ENCODE results near the gene PSMD13. TPM values are rescaled to one million over a fixed set of nuclear protein-coding genes. Genes with fewer than 3 reads are reported as not detected.

Gene PSMD13
- polyA plus RNA-seq, 1 donor (not counting 4 experiments of a cell fraction or from before 2014, with no cell fraction given), result 184 TPM

- Histone ChIP-seq H4K20me1 (ENCODE audit: control insufficient read depth, extremely low read depth, insufficient read depth, low read length) (no peaks in the 10 kb centered on the region), H3K27ac (ENCODE audit: control insufficient read depth, insufficient read depth, low read length) (no peak overlapping the region), H3K4me1 (ENCODE audit: control insufficient read depth, extremely low read depth, insufficient read depth, low read length) (peaks cover 8% of the 10 kb centered on the region), H3K36me3 (ENCODE audit: control insufficient read depth in 2 of 2, extremely low read depth in 1 of 2, insufficient read depth in 2 of 2, low read length in 2 of 2) (peaks cover 2% of the 10 kb centered on the region in 2 experiments), H2AFZ (ENCODE audit: control insufficient read depth, low read length) (no peak overlapping the region), H3K9ac (ENCODE audit: control insufficient read depth, extremely low read depth, insufficient read depth, low read length) (no peak overlapping the region), H3K9me1 (ENCODE audit: control insufficient read depth, extremely low read depth, insufficient read depth, low read length) (no peaks in the 10 kb centered on the region), H3K27me3 (ENCODE audit: control insufficient read depth, extremely low read depth, insufficient read depth, low read length) (no peaks in the 10 kb centered on the region), H3K79me2 (ENCODE audit: control insufficient read depth, insufficient read depth, low read length) (no peaks in the 10 kb centered on the region), H3K9me3 (ENCODE audit: control insufficient read depth, low read depth, low read length) (no peaks in the 10 kb centered on the region), H3K4me3 (ENCODE audit: control insufficient read depth in 2 of 3, extremely low read depth in 1 of 3, insufficient read depth in 2 of 3, low read depth in 1 of 3, low read length in 3 of 3) (no peak overlapping the region), H3K4me2 (ENCODE audit: control insufficient read depth, extremely low read depth, insufficient read depth, low read depth, low read length) (no peak overlapping the region)
- FAIRE-seq, result no peak
- TF ChIP-seq EZH2 (IDR thresholded peaks at IDR 0.05; ENCODE audit: low read length) (no peak), CTCF (optimal IDR thresholded peaks at IDR 0.05 in 1 of 3, IDR thresholded peaks at IDR 0.05 in 1 of 3, conservative IDR thresholded peaks at IDR 0.05 in 1 of 3; ENCODE audit: extremely low read depth in 1 of 3, insufficient read depth in 2 of 3, low read length in 3 of 3) (no peak)
- no peak for DNase-seq (ENCODE audit: low read depth, low spot score)
- dilution Hi-C loops (cut with MboI; ENCODE audit: extremely low pct_ligation_motif_present, low sequenced_read_pairs), result no loop called here
Observed at GRCh38 chr11:223026-223789, 13.6 kb upstream of the PSMD13 start.

GRCh38 chr11:223884-224283 lies 12.9 kb upstream of the PSMD13 start:
- H4K20me1 ChIP-seq (ENCODE audit: control insufficient read depth, extremely low read depth, insufficient read depth, low read length), result no peaks in the 10 kb centered on the region
- no peaks in the 10 kb centered on the region for H3K79me2 ChIP-seq (ENCODE audit: control insufficient read depth, insufficient read depth, low read length)
- no peak overlapping the region for H3K9ac ChIP-seq (ENCODE audit: control insufficient read depth, extremely low read depth, insufficient read depth, low read length)
- H3K27me3 ChIP-seq (ENCODE audit: control insufficient read depth, extremely low read depth, insufficient read depth, low read length), result no peaks in the 10 kb centered on the region
- no peak overlapping the region for H2AFZ ChIP-seq (ENCODE audit: control insufficient read depth, low read length)
- FAIRE-seq (no peak), DNase-seq (ENCODE audit: low read depth, low spot score) (no peak)
- H3K4me3 ChIP-seq (ENCODE audit: control insufficient read depth in 2 of 3, extremely low read depth in 1 of 3, insufficient read depth in 2 of 3, low read depth in 1 of 3, low read length in 3 of 3), result no peak overlapping the region
- peaks cover 8% of the 10 kb centered on the region for H3K4me1 ChIP-seq (ENCODE audit: control insufficient read depth, extremely low read depth, insufficient read depth, low read length)
- H3K9me1 ChIP-seq (ENCODE audit: control insufficient read depth, extremely low read depth, insufficient read depth, low read length), result no peaks in the 10 kb centered on the region
- no peak for TF ChIP-seq CTCF (optimal IDR thresholded peaks at IDR 0.05 in 1 of 3, IDR thresholded peaks at IDR 0.05 in 1 of 3, conservative IDR thresholded peaks at IDR 0.05 in 1 of 3; ENCODE audit: extremely low read depth in 1 of 3, insufficient read depth in 2 of 3, low read length in 3 of 3)
- TF ChIP-seq EZH2 (IDR thresholded peaks at IDR 0.05; ENCODE audit: low read length), result no peak
- H3K27ac ChIP-seq (ENCODE audit: control insufficient read depth, insufficient read depth, low read length), result no peak overlapping the region
- dilution Hi-C loops (cut with MboI; ENCODE audit: extremely low pct_ligation_motif_present, low sequenced_read_pairs), result no loop called here
- peaks cover 0 to 2% of the 10 kb centered on the region in 2 experiments for H3K36me3 ChIP-seq (ENCODE audit: control insufficient read depth in 2 of 2, extremely low read depth in 1 of 2, insufficient read depth in 2 of 2, low read length in 2 of 2)
- no peaks in the 10 kb centered on the region for H3K9me3 ChIP-seq (ENCODE audit: control insufficient read depth, low read depth, low read length)
- H3K4me2 ChIP-seq (ENCODE audit: control insufficient read depth, extremely low read depth, insufficient read depth, low read depth, low read length), result no peak overlapping the region

All from keratinocyte (primary cell).